GM23338 (cell line): ENCODE measurements around the gene ZDHHC3. TPM values are rescaled to one million over a fixed set of nuclear protein-coding genes. Genes with fewer than 3 reads are reported as not detected.

Experiments
- ATAC-seq: fragments of 200-7000 bp; cut with Tn5 transposase; 3 replicates; pipeline ENCODE4 v1.9.1; 2020
- DNase-seq: peaks from one replicate; pipeline ENCODE4 v3.0.0-alpha.2; 2015; ENCODE audit warnings: low spot score
- H2AFZ ChIP-seq: fragments of 200-600 bp; sonication (generic); 2 replicates; pipeline ENCODE4 v1.8.0; 2016; ENCODE audit warnings: antibody characterized with exemption, mild to moderate bottlenecking, moderate library complexity
- H3F3A ChIP-seq: fragments of 200-600 bp; sonication (generic); replicated peaks from 2 replicates; pipeline ENCODE4 v1.8.0; 2017; ENCODE audit warnings: antibody characterized with exemption, mixed run types, low read depth
- H3K27ac ChIP-seq: fragments of 200-600 bp; sonication (generic); 2 replicates; pipeline ENCODE4 v1.6.1; 2016; ENCODE audit warnings: low read depth
- H3K27me3 ChIP-seq: fragments of 200-600 bp; sonication (generic); 2 replicates; pipeline ENCODE4 v1.8.0; 2016; ENCODE audit warnings: mild to moderate bottlenecking, mixed run types, moderate library complexity; ENCODE audit not compliant: insufficient read depth
- H3K36me3 ChIP-seq: fragments of 200-600 bp; sonication (generic); 2 replicates; pipeline ENCODE4 v1.8.0; 2016; ENCODE audit warnings: mild to moderate bottlenecking; ENCODE audit not compliant: insufficient read depth
- H3K4me1 ChIP-seq: fragments of 200-600 bp; sonication (generic); 2 replicates; pipeline ENCODE4 v1.8.0; 2016; ENCODE audit warnings: mild to moderate bottlenecking, moderate library complexity; ENCODE audit not compliant: insufficient read depth
- H3K4me2 ChIP-seq: fragments of 200-600 bp; sonication (generic); 2 replicates; pipeline ENCODE4 v1.7.1; 2017; ENCODE audit warnings: mixed run types
- H3K4me3 ChIP-seq: fragments of 200-600 bp; sonication (generic); 2 replicates; pipeline ENCODE4 v1.6.1; 2016; ENCODE audit warnings: mixed run types
- H3K79me2 ChIP-seq: fragments of 200-600 bp; sonication (generic); replicated peaks from 2 replicates; pipeline ENCODE4 v1.8.0; 2017; ENCODE audit warnings: mild to moderate bottlenecking; ENCODE audit not compliant: insufficient read depth
- H3K9me2 ChIP-seq: fragments of 200-600 bp; sonication (generic); 2 replicates; pipeline ENCODE4 v1.8.0; 2017; ENCODE audit not compliant: insufficient read depth
- H4K20me1 ChIP-seq: fragments of 200-600 bp; sonication (generic); replicated peaks from 2 replicates; pipeline ENCODE4 v1.8.0; 2017; ENCODE audit warnings: mild to moderate bottlenecking; ENCODE audit not compliant: insufficient read depth
- H3K27ac Mint-ChIP-seq: 2 replicates; pipeline ENCODE4 v1.8.0; 2020; ENCODE audit warnings: inconsistent platforms, mild to moderate bottlenecking, moderate library complexity, mixed read lengths
- H3K27me3 Mint-ChIP-seq: 3 replicates; pipeline ENCODE4 v1.8.0; 2022; ENCODE audit warnings: low read depth, mild to moderate bottlenecking, moderate library complexity, mixed read lengths, inconsistent platforms; ENCODE audit not compliant: insufficient read depth, poor library complexity
- H3K36me3 Mint-ChIP-seq: 3 replicates; pipeline ENCODE4 v1.8.0; 2021; ENCODE audit warnings: low read depth, mild to moderate bottlenecking, inconsistent platforms, moderate library complexity, mixed read lengths
- H3K4me1 Mint-ChIP-seq: 3 replicates; pipeline ENCODE4 v1.8.0; 2020; ENCODE audit warnings: mild to moderate bottlenecking, inconsistent platforms, mixed read lengths
- H3K4me3 Mint-ChIP-seq: 3 replicates; pipeline ENCODE4 v1.8.0; 2021; ENCODE audit warnings: moderate library complexity, mild to moderate bottlenecking, inconsistent platforms, mixed read lengths
- H3K9me3 Mint-ChIP-seq: 3 replicates; pipeline ENCODE4 v1.8.0; 2020; ENCODE audit warnings: moderate library complexity, mild to moderate bottlenecking, inconsistent platforms, mixed read lengths
- JUNB ChIP-seq: IDR thresholded peaks from one replicate; pipeline ENCODE4 v1.6.1; 2016; ENCODE audit warnings: antibody characterized with exemption; ENCODE audit not compliant: unreplicated experiment
- NANOG ChIP-seq: IDR thresholded peaks from 2 replicates; pipeline ENCODE4 v1.6.1; 2016; ENCODE audit warnings: antibody characterized with exemption, borderline replicate concordance
- POLR2AphosphoS5 ChIP-seq: IDR thresholded peaks from 2 replicates; pipeline ENCODE4 v1.6.1; 2016; ENCODE audit warnings: antibody characterized with exemption, low read depth
- STAT1 ChIP-seq: IDR thresholded peaks from one replicate; pipeline ENCODE4 v1.6.1; 2016; ENCODE audit warnings: antibody characterized with exemption; ENCODE audit not compliant: unreplicated experiment
- ZNF462 ChIP-seq: fragments of 250-450 bp; sonication (Bioruptor Pico); IDR thresholded peaks from 2 replicates; pipeline ENCODE4 v1.5.0; 2020; ENCODE audit warnings: mild to moderate bottlenecking, moderate library complexity
- polyA plus RNA-seq: library from polyadenylated mRNA; unstranded; fragments of >200 nt; fragmentation: Nextera tagmentation; extraction: Ambion mirVana; gene quantifications from 2 replicates; pipeline ENCODE4 v1.2.1, GENCODE V29; 2016
- total RNA-seq: library from RNA; depleted of rRNA; stranded (reverse); fragments of >200 nt; shearing (Covaris generic); gene quantifications from 2 replicates; pipeline ENCODE4 v1.2.3, GENCODE V29; 2014
- TF ChIP-seq, protein P1 (sequence below): IDR thresholded peaks from one replicate; pipeline ENCODE4 v1.6.1; 2018; ENCODE audit warnings: antibody characterized with exemption; ENCODE audit not compliant: unreplicated experiment

The ZDHHC3 gene
- total and polyA plus RNA-seq, 2 experiments from 2014 or later, result 28.9 to 84.2 TPM

DNA sequence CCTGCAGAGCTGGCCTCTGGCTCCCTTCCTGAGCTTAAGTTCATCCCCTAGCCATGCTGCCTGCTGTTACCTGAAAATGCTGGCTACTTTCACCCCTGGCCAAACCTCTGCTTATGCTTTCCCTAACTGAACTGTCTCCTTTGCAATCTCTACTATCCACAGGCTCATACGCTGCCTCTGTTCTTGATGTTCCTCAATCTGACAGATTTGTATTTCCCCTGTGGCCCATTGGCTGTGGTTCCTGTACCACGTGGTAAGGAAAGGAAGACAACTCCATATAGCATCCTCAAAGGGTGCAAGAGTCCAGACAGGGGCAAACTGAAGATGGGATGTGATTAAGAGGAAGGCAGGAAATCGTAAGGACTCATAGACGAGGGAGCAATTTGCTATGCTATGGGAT lies 68.4 kb downstream of the ZDHHC3 start:
- Mint-ChIP-seq H3K27me3 (peaks cover 5% of the 10 kb centered on the region), H3K27ac (no peak overlapping the region), H3K9me3 (peaks cover 3% of the 10 kb centered on the region; the same call in 1 of the 3 replicates), H3K4me3 (no peak overlapping the region), H3K36me3 (no peaks in the 10 kb centered on the region; the same call in 2 of the 3 replicates), H3K4me1 (no peaks in the 10 kb centered on the region)
- ATAC-seq (no peak), DNase-seq (no peak)
- H3K79me2 ChIP-seq, result no peaks in the 10 kb centered on the region
- H3F3A ChIP-seq, result no peaks in the 10 kb centered on the region
- peaks cover 4% of the 10 kb centered on the region; the same call in 1 of the 2 replicates for H3K9me2 ChIP-seq
- no peaks in the 10 kb centered on the region for H4K20me1 ChIP-seq
- H3K27ac ChIP-seq, result no peak overlapping the region
- H3K4me2 ChIP-seq, result no peak overlapping the region
- H3K36me3 ChIP-seq, result no peaks in the 10 kb centered on the region
- no peak overlapping the region for H2AFZ ChIP-seq
- H3K4me1 ChIP-seq, result no peaks in the 10 kb centered on the region
- TF ChIP-seq NANOG (no peak), JUNB (no peak), STAT1 (no peak), ZNF462 (no peak), POLR2AphosphoS5 (no peak)
- TF ChIP-seq, protein P1, sequence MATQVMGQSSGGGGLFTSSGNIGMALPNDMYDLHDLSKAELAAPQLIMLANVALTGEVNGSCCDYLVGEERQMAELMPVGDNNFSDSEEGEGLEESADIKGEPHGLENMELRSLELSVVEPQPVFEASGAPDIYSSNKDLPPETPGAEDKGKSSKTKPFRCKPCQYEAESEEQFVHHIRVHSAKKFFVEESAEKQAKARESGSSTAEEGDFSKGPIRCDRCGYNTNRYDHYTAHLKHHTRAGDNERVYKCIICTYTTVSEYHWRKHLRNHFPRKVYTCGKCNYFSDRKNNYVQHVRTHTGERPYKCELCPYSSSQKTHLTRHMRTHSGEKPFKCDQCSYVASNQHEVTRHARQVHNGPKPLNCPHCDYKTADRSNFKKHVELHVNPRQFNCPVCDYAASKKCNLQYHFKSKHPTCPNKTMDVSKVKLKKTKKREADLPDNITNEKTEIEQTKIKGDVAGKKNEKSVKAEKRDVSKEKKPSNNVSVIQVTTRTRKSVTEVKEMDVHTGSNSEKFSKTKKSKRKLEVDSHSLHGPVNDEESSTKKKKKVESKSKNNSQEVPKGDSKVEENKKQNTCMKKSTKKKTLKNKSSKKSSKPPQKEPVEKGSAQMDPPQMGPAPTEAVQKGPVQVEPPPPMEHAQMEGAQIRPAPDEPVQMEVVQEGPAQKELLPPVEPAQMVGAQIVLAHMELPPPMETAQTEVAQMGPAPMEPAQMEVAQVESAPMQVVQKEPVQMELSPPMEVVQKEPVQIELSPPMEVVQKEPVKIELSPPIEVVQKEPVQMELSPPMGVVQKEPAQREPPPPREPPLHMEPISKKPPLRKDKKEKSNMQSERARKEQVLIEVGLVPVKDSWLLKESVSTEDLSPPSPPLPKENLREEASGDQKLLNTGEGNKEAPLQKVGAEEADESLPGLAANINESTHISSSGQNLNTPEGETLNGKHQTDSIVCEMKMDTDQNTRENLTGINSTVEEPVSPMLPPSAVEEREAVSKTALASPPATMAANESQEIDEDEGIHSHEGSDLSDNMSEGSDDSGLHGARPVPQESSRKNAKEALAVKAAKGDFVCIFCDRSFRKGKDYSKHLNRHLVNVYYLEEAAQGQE, result no peak
- H3K4me3 ChIP-seq, result no peak overlapping the region
- H3K27me3 ChIP-seq, result no peaks in the 10 kb centered on the region
